ENCODE results near the gene NUP153. TPM values are rescaled to one million over a fixed set of nuclear protein-coding genes. Genes with fewer than 3 reads are reported as not detected.

Gene NUP153
- total RNA-seq, 1 donor from 2014 or later = 13.2 TPM

GRCh38 chr6:17580518-17581048, 126.1 kb downstream of the NUP153 start:
- DNase-seq (ENCODE audit: low read depth) = no peak

GRCh38 chr6:17577059-17577458, 129.7 kb downstream of the NUP153 start:
- TF ChIP-seq, protein P1, sequence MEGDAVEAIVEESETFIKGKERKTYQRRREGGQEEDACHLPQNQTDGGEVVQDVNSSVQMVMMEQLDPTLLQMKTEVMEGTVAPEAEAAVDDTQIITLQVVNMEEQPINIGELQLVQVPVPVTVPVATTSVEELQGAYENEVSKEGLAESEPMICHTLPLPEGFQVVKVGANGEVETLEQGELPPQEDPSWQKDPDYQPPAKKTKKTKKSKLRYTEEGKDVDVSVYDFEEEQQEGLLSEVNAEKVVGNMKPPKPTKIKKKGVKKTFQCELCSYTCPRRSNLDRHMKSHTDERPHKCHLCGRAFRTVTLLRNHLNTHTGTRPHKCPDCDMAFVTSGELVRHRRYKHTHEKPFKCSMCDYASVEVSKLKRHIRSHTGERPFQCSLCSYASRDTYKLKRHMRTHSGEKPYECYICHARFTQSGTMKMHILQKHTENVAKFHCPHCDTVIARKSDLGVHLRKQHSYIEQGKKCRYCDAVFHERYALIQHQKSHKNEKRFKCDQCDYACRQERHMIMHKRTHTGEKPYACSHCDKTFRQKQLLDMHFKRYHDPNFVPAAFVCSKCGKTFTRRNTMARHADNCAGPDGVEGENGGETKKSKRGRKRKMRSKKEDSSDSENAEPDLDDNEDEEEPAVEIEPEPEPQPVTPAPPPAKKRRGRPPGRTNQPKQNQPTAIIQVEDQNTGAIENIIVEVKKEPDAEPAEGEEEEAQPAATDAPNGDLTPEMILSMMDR (IDR thresholded peaks at IDR 0.05; ENCODE audit: insufficient read depth, low read length, severe bottlenecking) = no peak
- Histone ChIP-seq H3K36me3 (ENCODE audit: control insufficient read depth, insufficient read depth, low read length) (no peaks in the 10 kb centered on the region), H3K4me3 (ENCODE audit: low read depth, low read length) (no peak overlapping the region), H3K27me3 (ENCODE audit: control insufficient read depth, insufficient read depth, low read length) (no peaks in the 10 kb centered on the region)
- FAIRE-seq (no peak), DNase-seq (ENCODE audit: low read depth) (no peak)

More at GRCh38 chr6:17580518-17581048, 126.1 kb downstream of the NUP153 start:
- no peaks in the 10 kb centered on the region for H3K27me3 ChIP-seq (ENCODE audit: control insufficient read depth, insufficient read depth, low read length)
- H3K4me3 ChIP-seq (ENCODE audit: low read depth, low read length) = peak overlapping the region; percentile 46
- TF ChIP-seq, protein P1 (IDR thresholded peaks at IDR 0.05; ENCODE audit: insufficient read depth, low read length, severe bottlenecking) = no peak
- no peak for FAIRE-seq
- H3K36me3 ChIP-seq (ENCODE audit: control insufficient read depth, insufficient read depth, low read length) = no peaks in the 10 kb centered on the region

DNA sequence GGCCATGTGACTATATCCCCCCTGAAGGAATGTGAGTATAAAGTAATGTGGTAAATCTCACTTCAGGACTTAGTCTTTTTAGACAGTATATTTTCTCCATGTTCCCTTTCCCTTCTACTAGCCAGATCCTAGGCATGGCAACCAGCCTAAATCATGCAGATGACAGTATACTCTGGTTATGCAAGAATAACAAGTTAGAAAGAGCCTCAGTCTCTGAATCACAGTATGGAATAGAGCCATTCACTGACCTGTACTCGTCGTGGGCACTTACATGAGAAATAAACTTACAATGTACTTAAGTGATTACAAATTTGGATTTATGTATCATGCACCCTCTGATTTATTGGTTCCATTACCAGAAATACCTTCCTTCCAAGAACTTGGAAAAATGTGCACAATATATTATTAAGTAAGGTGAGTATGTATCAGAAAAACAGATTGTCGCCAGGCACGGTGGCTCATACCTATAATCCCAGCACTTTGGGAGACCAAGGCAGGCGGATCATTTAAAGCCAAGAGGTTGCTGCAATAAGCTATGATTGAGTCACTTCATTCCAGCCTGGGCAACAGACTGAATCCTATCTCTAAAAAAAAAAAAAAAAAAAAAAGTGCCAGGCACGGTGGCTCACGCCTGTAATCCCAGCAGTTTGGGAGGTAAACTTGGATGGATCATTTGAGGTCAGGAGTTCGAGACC, 131.7 kb downstream of the NUP153 start:
- Histone ChIP-seq H3K27me3 (ENCODE audit: control insufficient read depth, insufficient read depth, low read length) (no peaks in the 10 kb centered on the region), H3K4me3 (ENCODE audit: low read depth, low read length) (no peak overlapping the region), H3K36me3 (ENCODE audit: control insufficient read depth, insufficient read depth, low read length) (no peaks in the 10 kb centered on the region)
- FAIRE-seq = no peak
- peak; percentile 88 for DNase-seq (ENCODE audit: low read depth)
- TF ChIP-seq, protein P1 (IDR thresholded peaks at IDR 0.05; ENCODE audit: insufficient read depth, low read length, severe bottlenecking) = no peak

- Histone ChIP-seq H3K4me3 (ENCODE audit: low read depth, low read length) (no peak overlapping the region), H3K36me3 (ENCODE audit: control insufficient read depth, insufficient read depth, low read length) (no peaks in the 10 kb centered on the region), H3K27me3 (ENCODE audit: control insufficient read depth, insufficient read depth, low read length) (no peaks in the 10 kb centered on the region)
- DNase-seq (ENCODE audit: low read depth) = no peak
- TF ChIP-seq, protein P1 (IDR thresholded peaks at IDR 0.05; ENCODE audit: insufficient read depth, low read length, severe bottlenecking) = no peak
- FAIRE-seq = no peak
Observed at GRCh38 chr6:17565399-17565798, 141.3 kb downstream of the NUP153 start.

Other genes with a start within 250 kb of the NUP153 start
- 6.3 and 9.6 TPM in 2 replicates for gene FAM8A1, start 106.6 kb downstream of the NUP153 start, total RNA-seq

Data from bronchial epithelial cell (primary cell).